IMR-90 (cell line): ENCODE data around the gene ZBTB11.

Experiments used
- BHLHE40 ChIP-seq: fragments of 150-350 bp; IDR thresholded peaks from 2 replicates; pipeline ENCODE4 v1.6.1; 2016; ENCODE audit warnings: mild to moderate bottlenecking, low read depth, low read length
- CEBPB ChIP-seq: IDR thresholded peaks from 2 replicates; pipeline ENCODE4 v1.6.1; 2012; ENCODE audit warnings: low read depth, low read length, improper control_type of control experiment
- FOS ChIP-seq: fragments of 150-350 bp; IDR thresholded peaks from 2 replicates; pipeline ENCODE4 v1.6.1; 2016; ENCODE audit warnings: low read depth, low read length
- MAZ ChIP-seq: IDR thresholded peaks from 2 replicates; pipeline ENCODE4 v1.6.1; 2012; ENCODE audit warnings: low read depth, mild to moderate bottlenecking, low read length, improper control_type of control experiment, moderate library complexity, borderline replicate concordance
- POLR2A ChIP-seq: IDR thresholded peaks from 2 replicates; pipeline ENCODE4 v1.6.1; 2012; ENCODE audit warnings: mild to moderate bottlenecking, low read depth, low read length
- RAD21 ChIP-seq: IDR thresholded peaks from 2 replicates; pipeline ENCODE4 v1.6.1; 2012; ENCODE audit warnings: low read length, improper control_type of control experiment
- RCOR1 ChIP-seq: IDR thresholded peaks from 2 replicates; pipeline ENCODE4 v1.6.1; 2012; ENCODE audit warnings: mild to moderate bottlenecking, low read length, improper control_type of control experiment; ENCODE audit not compliant: insufficient replicate concordance
- SMC3 ChIP-seq: fragments of 150-350 bp; IDR thresholded peaks from 2 replicates; pipeline ENCODE4 v1.6.1; 2016; ENCODE audit warnings: low read depth, mild to moderate bottlenecking, antibody characterized with exemption, low read length, moderate library complexity
- TF ChIP-seq, protein P1 (sequence below): conservative IDR thresholded peaks from 2 replicates; pipeline ENCODE4 v1.5.1; 2012; ENCODE audit warnings: mild to moderate bottlenecking, low read depth, low read length, improper control_type of control experiment
- TF ChIP-seq, protein P2 (sequence below): fragments of 150-350 bp; IDR thresholded peaks from 2 replicates; pipeline ENCODE4 v1.6.1; 2017; ENCODE audit warnings: mild to moderate bottlenecking, antibody characterized with exemption, low read length, low read depth
- TF ChIP-seq, protein P3 (sequence below): fragments of 150-350 bp; IDR thresholded peaks from 2 replicates; pipeline ENCODE4 v1.6.1; 2016; ENCODE audit warnings: low read depth, mild to moderate bottlenecking, low read length, moderate library complexity, borderline replicate concordance

DNA sequence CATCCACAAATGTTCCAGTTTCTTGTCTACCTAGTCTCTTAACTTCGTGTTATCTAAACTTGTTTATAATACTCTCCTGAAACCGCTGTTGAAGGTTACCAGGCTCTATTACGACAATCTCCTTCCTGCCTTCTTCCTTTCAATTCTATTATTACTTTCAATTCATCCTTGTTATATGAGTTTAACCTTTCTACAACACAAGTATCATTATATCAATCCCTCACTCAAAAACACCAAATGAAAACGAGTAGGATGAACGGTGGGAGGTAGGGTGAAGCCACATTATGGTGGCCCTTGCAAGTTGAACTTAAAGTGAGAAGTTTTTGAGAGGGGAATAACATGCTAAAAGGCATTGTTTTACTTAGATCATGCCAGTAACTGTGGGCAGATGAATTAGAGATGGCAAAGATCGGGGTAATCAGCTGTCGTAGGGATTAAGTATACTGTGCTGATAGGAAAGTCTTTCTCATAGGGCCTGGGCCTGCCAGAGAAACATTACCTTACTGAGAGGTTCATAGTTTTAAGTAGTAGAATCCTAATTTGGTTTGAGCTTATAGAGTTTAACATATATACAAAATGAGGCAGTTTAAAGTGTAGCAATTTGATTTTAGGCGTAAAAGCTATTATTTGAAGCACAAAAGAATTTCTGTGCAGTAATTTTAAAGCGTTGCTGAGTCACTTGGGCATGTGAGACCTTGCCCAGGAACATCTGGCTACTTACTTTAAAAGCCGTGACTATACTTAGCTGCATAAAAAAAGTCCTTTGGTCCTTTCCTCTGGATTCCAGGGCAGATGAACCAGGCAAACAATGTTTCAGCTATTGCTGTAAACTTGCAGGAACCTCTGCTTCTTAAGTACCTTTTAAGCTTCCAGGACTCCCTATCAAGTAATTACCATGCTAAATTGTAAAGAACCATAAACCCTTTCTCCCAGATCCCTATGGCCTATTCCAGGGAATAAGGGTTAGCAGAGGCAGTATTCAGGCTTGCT is 44.2 kb upstream of the ZBTB11 start:
- TF ChIP-seq POLR2A (no peak), RAD21 (no peak), FOS (no peak), CEBPB (no peak), BHLHE40 (no peak), SMC3 (no peak), MAZ (no peak), RCOR1 (no peak)
- TF ChIP-seq, protein P1, sequence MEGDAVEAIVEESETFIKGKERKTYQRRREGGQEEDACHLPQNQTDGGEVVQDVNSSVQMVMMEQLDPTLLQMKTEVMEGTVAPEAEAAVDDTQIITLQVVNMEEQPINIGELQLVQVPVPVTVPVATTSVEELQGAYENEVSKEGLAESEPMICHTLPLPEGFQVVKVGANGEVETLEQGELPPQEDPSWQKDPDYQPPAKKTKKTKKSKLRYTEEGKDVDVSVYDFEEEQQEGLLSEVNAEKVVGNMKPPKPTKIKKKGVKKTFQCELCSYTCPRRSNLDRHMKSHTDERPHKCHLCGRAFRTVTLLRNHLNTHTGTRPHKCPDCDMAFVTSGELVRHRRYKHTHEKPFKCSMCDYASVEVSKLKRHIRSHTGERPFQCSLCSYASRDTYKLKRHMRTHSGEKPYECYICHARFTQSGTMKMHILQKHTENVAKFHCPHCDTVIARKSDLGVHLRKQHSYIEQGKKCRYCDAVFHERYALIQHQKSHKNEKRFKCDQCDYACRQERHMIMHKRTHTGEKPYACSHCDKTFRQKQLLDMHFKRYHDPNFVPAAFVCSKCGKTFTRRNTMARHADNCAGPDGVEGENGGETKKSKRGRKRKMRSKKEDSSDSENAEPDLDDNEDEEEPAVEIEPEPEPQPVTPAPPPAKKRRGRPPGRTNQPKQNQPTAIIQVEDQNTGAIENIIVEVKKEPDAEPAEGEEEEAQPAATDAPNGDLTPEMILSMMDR, result no peak
- TF ChIP-seq, protein P2, sequence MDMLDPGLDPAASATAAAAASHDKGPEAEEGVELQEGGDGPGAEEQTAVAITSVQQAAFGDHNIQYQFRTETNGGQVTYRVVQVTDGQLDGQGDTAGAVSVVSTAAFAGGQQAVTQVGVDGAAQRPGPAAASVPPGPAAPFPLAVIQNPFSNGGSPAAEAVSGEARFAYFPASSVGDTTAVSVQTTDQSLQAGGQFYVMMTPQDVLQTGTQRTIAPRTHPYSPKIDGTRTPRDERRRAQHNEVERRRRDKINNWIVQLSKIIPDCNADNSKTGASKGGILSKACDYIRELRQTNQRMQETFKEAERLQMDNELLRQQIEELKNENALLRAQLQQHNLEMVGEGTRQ, result no peak
- TF ChIP-seq, protein P3, sequence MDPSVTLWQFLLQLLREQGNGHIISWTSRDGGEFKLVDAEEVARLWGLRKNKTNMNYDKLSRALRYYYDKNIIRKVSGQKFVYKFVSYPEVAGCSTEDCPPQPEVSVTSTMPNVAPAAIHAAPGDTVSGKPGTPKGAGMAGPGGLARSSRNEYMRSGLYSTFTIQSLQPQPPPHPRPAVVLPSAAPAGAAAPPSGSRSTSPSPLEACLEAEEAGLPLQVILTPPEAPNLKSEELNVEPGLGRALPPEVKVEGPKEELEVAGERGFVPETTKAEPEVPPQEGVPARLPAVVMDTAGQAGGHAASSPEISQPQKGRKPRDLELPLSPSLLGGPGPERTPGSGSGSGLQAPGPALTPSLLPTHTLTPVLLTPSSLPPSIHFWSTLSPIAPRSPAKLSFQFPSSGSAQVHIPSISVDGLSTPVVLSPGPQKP, result no peak
